NAMALWA (cell line): ENCODE data around the gene SUOX.

Experiments used
- DNase-seq: peaks from one replicate; pipeline ENCODE4 v3.0.0-alpha.2; 2015; ENCODE audit warnings: low spot score

Gene SUOX

DNA sequence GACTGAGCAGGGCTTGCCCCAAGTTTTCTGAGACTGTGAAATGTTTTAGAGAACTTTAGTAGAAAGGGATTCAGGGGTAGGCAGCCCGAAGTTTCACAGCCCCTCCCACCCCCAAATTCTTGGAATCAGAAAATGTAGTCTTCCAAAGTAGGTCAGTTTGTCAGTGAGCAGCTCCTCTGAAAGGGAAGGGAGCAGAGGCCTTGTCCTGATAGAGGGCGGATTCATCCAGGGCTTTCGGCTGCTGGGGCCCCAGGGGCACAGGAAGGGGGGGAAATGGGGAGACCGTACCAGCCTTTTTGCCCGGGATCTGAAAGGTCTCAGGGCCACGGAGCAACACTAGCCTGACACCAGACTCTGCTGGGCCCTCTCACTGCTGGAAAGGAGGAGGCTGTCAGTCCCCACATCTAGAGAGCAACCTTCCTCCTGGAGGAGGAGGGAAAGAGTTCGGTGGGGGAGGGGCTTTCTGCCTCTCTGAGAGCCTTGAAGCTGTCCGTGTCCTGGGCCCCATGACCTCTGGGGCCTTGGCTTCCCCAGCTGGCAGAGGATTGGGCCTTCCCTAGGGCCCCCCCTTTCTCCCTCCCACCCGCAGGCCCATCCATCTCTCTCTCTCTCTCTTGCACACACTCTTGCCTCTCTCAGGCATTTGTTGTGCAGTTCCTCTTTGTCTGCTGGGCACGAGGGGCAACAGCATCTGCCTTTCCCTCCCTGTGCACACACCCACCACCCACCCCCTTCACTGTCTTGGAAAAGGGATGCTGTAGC is 23.5 kb downstream of the SUOX start, which contains the start of gene IKZF4:
Gene IKZF4, plus strand, starts transcription at position 621 of the 762 bp plus-strand sequence. CDS start 451 bp downstream, outside the sequence.
- no peak for DNase-seq

DNA sequence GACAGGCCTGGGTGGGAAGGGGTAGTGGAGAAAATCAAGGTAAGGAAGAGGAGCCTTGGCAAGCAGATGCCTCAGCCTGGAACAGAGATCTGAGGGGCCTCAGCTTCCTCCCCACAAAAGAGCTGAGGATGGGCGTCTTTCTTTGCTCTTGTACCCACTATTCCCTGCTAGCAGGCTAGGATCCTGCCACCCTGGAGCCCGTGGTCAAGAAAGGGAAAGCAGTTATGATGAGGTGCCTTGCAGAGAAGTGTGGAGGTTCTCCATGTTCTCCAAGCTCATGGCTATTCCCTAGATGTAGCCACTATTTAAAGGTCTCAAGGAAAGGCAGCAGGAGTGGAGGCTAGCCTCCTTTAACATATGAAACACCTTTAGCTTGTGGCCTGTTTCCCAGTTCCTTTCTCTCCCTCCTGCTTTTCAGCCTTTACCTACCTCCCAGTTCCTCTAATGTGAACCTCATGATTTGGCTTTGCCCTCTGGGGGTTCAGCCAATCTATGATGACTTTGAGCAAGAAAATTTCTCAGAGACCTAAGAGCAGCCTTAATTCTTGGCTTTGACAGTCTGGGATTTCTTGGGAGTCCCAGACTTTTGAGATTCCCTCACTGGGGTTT is 24.9 kb downstream of the SUOX start:
- no peak for DNase-seq

DNA sequence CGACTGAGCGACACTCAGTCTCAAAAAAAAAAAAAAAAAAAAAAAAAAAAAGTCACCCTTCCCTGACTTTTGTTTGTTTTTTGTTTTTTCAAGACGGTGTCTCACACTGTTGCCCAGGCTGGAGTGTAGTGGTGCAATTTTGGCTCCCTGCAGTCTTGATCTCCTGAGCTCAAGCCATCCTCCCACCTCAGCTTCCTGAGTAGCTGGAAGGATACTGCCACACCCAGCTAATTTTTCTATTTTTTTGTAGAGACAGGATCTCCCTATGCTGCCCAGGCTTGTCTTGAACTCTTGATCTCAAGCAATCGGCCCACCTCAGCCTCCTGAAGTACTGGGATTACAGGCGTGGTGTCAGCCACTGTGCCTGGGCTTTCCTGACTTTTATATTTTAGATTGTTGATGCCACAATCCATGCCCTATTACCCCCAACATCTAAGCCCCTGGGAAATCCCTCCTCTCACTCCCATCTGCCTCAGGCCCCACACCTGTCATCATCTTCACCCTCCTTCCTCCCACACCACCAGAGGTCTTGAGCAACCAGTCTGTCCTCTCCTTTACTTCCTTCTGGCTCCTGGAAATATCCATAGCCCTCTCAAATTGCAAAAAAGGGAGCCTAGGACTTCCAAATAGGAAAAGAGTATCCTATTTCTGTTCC is 31.6 kb downstream of the SUOX start:
- DNase-seq, result no peak

DNA sequence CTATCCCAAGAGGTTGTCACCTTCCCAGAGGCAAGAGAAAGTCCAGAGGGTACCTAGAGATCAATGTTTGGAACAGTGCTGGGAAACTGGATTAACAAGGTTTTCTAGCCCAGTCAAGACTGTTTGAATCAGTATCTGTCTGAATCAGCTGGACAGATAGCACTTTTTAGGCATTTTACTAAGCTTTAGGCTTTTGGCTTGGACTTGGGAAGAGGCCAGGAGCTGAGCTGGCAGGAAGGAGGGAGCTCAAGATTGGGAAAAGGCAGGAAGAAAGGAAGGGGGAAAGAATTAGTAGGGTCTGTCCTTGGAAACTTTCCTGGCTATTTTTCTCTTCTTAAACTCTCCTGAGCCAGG is 32.1 kb downstream of the SUOX start:
- no peak for DNase-seq

DNA sequence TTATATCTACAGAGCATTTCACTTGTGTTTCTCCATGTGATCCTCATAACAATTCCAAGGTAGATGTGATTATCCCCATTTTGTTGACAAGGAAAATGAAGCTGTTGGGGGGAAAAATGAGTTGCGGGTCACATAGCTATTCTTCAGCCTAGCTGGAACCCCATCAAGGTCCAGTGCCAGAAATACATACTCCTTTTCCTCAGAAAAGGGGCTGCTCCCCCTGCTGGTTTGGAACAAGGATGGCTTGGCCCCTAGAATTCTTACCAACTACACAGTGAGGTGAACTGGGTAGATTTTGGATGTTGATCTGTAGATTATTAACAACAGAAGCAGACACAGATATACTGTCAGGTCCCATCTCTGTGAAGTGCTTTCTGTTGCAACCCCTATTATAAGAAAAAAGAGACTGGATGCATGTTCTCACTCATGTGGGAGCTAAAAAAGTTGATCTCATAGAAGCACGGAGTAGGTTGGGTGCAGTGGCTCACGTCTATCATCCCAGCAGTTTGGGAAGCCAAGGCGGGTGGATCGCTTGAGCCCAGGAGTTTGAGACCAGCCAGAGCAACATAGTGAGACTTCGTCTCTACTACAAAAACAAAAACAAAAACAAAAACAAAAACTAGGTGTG is 32.7 kb downstream of the SUOX start:
- DNase-seq, result peak; percentile 76

DNA sequence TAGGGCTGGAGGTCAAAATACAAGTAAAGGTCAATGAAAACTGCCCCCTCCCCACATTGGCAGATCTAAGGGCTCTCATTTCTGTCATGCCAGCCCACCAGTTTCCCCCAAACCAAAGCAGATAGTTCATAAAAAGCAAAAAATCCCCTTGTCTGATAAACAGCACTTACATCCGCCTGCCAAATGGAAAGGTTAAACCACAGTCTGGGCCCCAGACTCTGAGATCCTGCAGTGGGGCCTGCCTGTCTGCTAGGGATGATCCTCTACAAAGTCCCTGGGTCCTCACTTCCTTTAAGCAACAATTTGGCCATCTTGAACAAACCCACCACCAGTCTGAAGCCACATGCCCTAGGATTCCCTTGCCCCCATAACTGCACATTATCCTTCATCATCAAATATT is 34.9 kb downstream of the SUOX start:
- DNase-seq, result no peak

DNA sequence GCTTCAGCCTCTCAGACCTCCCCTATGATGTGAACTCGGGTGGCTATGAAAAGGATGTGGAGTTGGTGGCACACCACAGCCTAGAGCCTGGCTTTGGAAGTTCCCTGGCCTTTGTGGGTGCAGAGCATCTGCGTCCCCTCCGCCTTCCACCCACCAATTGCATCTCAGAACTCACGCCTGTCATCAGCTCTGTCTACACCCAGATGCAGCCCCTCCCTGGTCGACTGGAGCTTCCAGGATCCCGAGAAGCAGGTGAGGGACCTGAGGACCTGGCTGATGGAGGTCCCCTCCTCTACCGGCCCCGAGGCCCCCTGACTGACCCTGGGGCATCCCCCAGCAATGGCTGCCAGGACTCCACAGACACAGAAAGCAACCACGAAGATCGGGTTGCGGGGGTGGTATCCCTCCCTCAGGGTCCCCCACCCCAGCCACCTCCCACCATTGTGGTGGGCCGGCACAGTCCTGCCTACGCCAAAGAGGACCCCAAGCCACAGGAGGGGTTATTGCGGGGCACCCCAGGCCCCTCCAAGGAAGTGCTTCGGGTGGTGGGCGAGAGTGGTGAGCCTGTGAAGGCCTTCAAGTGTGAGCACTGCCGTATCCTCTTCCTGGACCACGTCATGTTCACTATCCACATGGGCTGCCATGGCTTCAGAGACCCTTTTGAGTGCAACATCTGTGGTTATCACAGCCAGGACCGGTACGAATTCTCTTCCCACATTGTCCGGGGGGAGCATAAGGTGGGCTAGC is 37.7 kb downstream of the SUOX start:
- no peak for DNase-seq

DNA sequence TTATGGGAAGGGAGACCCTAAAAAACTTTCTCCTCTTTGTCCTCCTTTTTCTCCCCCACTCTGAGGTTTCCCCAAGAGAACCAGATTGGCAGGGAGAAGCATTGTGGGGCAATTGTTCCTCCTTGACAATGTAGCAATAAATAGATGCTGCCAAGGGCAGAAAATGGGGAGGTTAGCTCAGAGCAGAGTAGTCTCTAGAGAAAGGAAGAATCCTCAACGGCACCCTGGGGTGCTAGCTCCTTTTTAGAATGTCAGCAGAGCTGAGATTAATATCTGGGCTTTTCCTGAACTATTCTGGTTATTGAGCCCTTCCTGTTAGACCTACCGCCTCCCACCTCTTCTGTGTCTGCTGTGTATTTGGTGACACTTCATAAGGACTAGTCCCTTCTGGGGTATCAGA is 40.1 kb downstream of the SUOX start:
- no peak for DNase-seq

DNA sequence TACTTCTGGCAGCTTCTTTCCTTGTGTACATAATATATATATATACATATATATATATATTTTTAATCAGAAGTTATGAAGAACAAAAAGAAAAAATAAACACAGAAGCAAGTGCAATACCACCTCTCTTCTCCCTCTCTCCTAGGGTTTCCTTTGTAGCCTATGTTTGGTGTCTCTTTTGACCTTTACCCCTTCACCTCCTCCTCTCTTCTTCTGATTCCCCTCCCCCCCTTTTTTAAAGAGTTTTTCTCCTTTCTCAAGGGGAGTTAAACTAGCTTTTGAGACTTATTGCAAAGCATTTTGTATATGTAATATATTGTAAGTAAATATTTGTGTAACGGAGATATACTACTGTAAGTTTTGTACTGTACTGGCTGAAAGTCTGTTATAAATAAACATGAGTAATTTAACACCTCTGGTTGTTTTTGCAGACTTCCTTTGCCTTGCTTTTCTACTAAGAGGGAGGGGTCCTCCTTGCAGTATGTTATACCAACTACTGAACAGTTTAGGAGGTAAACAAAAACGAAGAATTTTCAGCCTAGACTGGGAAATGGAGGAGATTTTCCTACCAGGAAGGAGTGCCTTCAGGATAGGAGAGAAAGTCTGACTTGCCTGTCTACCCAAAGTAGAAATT is 41.1 kb downstream of the SUOX start:
- DNase-seq, result no peak

DNA sequence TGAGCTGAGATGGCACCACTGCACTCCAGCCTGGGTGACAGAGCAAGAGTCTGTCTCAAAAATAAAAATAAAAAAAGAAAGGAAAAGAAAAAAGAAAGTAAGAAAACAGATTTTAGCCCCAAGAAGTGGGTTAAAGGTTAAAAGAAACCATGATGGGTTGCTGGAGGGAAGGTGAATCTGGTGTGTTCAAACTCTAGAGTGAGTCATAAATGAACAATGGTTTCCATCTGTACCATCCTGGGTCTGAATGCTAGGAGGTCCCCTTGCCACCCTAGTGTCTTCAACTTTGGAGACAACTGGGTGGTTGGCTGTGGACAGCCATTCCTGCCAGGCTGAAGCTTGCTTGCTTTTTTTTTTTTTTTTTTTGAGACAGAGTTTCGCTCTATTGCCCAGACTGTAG is 43.1 kb downstream of the SUOX start:
- no peak for DNase-seq

DNA sequence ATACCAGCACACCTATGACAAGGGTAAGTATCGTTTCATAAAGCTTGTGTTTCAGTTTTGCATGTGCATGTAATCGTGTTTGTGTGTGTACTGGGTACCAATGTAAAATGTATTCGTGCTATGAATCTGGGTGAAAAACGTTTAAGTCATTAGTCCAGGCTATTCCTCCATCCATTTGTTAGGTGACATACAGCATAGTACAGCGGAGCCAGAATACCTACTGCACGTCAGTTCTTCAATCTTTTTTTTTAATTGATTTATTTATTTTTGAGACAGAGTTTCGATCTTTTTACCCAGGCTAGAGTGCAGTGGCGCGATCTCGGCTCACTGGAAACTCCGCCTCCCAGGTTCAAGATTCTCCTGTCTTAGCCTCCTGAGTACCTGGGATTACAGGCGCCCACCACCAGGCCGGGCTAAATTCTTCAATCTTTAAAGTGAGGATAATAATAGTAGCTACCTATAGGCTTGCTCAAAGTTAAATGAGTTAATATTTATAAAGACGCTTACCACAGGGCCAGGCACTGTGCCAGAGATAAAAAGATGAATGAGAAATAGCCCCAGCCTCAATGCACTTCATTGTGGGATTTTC is 44.0 kb downstream of the SUOX start:
- no peak for DNase-seq

DNA sequence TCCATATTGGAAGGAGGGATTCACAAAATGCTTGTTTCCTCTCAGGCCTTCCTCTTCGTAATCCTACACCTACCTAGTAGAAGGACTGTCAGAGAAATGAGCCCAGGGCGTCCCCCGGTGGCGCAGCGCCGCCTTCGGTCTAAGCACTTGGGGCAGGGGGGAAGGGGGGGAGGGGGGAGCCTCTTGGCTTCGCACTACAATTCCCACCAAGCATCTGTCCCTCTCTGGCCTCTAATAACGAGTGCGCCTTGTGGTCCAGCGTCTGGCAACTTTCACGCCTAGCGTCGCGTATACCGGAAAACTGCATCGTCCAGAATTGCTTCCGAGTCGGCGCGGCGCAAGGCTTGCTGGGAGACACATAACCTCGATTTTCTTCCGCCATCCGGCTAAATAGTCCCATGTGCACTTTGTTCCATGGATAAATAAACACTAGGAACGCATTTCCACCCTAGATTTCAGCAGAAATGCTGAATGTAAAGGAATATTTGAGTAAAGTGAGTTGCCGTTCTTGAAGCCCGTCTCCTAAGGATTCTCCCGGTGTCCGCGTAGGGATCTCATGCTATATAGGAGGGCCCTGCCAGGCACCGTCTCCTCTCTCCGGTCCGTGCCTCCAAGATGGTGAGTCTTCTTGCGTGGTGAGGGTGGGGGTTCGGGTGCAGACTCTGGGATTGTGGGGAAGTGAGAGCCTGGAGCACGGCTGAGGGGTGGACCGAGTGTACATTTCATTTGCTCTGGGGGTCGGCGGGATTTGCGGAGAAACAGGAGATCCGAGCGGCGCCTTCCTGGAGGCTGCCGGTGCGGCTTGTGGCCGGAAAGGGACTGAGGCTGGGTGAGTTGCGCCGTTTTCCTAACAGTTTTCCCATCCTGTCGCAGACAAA is 44.7 kb downstream of the SUOX start, which contains the start of gene RPS26:
Gene RPS26, plus strand, starts transcription at position 367 of the 878 bp plus-strand sequence. Its CDS starts 249 bp downstream, at position 616.
- DNase-seq, result peak; percentile 99

DNA sequence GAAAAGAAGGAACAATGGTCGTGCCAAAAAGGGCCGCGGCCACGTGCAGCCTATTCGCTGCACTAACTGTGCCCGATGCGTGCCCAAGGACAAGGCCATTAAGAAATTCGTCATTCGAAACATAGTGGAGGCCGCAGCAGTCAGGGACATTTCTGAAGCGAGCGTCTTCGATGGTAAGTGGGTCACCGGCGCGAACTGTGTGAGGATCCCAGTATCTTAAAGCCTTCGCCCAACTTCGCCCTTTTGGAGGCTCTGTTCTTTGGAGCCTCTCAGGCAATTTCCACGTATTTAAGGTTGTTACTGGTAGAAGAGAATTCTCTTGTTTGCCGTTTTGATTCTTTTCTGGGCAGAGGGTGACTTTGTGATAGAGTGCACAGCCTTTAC is 45.3 kb downstream of the SUOX start:
- DNase-seq, result peak; percentile 25

DNA sequence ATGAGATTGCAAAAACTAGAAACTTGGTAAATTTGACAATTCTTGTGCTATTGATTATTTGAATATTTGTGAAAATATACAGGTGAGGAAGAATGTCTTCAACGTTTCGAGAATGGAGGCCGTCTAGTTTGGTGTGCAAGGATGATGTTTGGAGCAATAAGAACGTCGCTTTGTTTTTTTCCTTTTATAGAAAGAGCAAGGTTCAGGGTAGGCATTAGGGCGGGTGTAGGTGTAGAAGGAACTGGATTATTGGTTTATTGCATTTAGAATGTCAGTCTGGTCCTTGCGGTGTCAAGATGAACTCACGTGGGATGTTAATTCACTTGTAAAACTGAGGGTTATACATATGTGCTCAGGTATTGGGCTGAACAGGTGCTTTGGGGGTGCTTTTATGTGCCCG is 45.8 kb downstream of the SUOX start:
- no peak for DNase-seq

DNA sequence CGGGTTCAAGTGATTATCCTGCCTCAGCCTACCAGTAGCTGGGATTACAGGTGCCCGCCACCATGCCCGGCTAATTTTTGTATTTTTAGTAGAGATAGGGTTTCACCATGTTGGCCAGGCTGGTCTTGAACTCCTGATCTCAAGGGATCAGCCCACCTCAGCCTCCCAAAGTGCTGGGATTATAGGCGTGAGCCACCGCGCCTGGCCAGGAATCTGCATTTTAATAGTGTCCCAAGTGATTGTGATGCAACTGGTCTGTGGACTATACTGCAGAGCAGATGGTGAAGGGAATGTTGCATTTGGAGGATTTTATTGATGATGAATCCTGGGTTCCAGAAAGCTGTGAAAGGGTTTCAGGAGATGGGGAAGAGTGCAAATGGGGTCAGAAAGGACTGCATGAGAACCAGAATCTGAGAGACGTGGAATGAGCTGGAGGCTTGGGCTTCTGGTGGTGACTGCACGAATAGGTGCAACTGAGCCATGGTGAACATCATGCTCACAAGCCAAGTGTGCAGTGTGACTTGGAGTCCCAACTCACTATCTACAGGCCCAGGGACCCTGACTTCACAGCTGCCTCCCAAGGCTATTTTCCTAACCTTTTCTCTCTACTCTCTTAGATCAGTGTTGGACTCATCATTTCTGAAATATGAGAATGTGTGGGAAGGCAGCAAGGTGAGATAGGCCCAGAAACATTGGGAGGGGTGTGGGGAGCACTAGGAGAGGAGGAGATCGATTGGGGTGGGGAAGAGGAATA is 49.1 kb downstream of the SUOX start:
- peak; percentile 38 for DNase-seq

DNA sequence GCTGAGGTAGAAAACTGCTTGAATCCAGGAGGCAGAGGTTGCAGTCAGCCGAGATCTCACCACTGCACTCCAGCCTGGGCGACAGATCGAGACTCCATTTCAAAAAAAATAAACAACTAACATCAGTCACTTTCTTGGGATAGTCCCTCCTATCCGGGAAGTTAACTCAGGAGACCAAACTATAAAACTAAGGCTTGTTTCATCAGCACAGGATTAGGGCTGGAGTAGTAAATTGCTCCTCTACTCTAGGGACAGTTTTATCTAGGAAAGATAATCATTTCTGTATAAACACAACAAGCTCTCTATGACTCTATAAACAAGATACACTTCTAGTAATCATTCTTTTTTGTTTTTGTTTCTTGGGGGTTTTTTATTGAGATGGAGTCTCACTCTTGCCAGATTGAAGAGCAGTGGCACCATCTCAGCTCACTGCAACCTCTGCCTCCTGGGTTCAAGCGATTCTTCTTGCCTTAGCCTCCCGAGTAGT is 56.4 kb downstream of the SUOX start:
- DNase-seq, result no peak
